NCI-H748 treated with DMSO at 0.1 percent for 48 hours (cell line): ENCODE results near the gene VPS26B.
"Not testable (repeated sequence)": the region's sequence is repeated elsewhere in the genome, so short reads cannot be mapped to it uniquely, and the experiment has no call there.

ENCODE experiments used
- DNase-seq: peaks from one replicate; lab custom pipeline; 2025; lab: John Stamatoyannopoulos, UW

The VPS26B gene

GRCh38 chr11:134282121-134283045 is 57.9 kb downstream of the VPS26B start:
- DNase-seq, result no peak

GRCh38 chr11:134283461-134284230 is 59.2 kb downstream of the VPS26B start:
- DNase-seq, result no peak

GRCh38 chr11:134284349-134284748 is 59.9 kb downstream of the VPS26B start:
- not testable (repeated sequence) for DNase-seq

- DNase-seq, result no peak
Observed at GRCh38 chr11:134287561-134287960, 63.1 kb downstream of the VPS26B start.

- no peak for DNase-seq
Observed at GRCh38 chr11:134288486-134288885, 64.0 kb downstream of the VPS26B start.

GRCh38 chr11:134289167-134289566 is 64.7 kb downstream of the VPS26B start:
- DNase-seq, result no peak

GRCh38 chr11:134289789-134290188 is 65.3 kb downstream of the VPS26B start:
- DNase-seq, result no peak

GRCh38 chr11:134290646-134291045 is 66.2 kb downstream of the VPS26B start:
- DNase-seq, result no peak

- no peak for DNase-seq
Observed at GRCh38 chr11:134291196-134291595, 66.7 kb downstream of the VPS26B start.

GRCh38 chr11:134292661-134293060 is 68.2 kb downstream of the VPS26B start:
- no peak for DNase-seq

GRCh38 chr11:134293119-134294113 is 68.9 kb downstream of the VPS26B start:
- no peak for DNase-seq

GRCh38 chr11:134294664-134295063 is 70.2 kb downstream of the VPS26B start:
- DNase-seq, result no peak
